Endodermal cell (in vitro differentiated cells): ENCODE measurements around the gene KIF26B. TPM values are rescaled to one million over a fixed set of nuclear protein-coding genes. Genes with fewer than 3 reads are reported as not detected.

Source experiments
- DNase-seq: peaks from one replicate; pipeline ENCODE4 v3.0.0-alpha.2; 2017
- H3K27ac ChIP-seq: 2 replicates; pipeline ENCODE4 v1.5.1; 2013; ENCODE audit warnings: mild to moderate bottlenecking, low read depth, low read length, moderate library complexity
- H3K27me3 ChIP-seq: 2 replicates; pipeline ENCODE4 v1.6.1; 2013; ENCODE audit warnings: mild to moderate bottlenecking, low read length, moderate library complexity; ENCODE audit not compliant: insufficient read depth, control insufficient read depth, poor library complexity, severe bottlenecking
- H3K36me3 ChIP-seq: 2 replicates; pipeline ENCODE4 v1.7.0; 2013; ENCODE audit warnings: mild to moderate bottlenecking, low read length, moderate library complexity; ENCODE audit not compliant: control insufficient read depth, insufficient read depth
- H3K4me1 ChIP-seq: one replicate; pipeline ENCODE4 v1.7.0; 2013; ENCODE audit warnings: low read length; ENCODE audit not compliant: control insufficient read depth, insufficient read depth
- H3K4me3 ChIP-seq: 2 replicates; pipeline ENCODE4 v1.5.1; 2013; ENCODE audit warnings: mild to moderate bottlenecking, low read length, moderate library complexity
- H3K9ac ChIP-seq: 2 replicates; pipeline ENCODE4 v1.6.1; 2013; ENCODE audit warnings: mild to moderate bottlenecking, low read length, moderate library complexity; ENCODE audit not compliant: poor library complexity, severe bottlenecking; ENCODE audit errors: extremely low read depth
- H3K9me3 ChIP-seq: 2 replicates; pipeline ENCODE4 v1.6.1; 2013; ENCODE audit warnings: mild to moderate bottlenecking, low read length, moderate library complexity; ENCODE audit not compliant: control insufficient read depth
- H3K27ac Mint-ChIP-seq: 2 replicates; pipeline ENCODE4 v1.8.0; 2020; ENCODE audit warnings: mixed read lengths
- H3K27me3 Mint-ChIP-seq: 2 replicates; pipeline ENCODE4 v1.8.0; 2021; ENCODE audit warnings: mild to moderate bottlenecking, mixed read lengths; ENCODE audit not compliant: insufficient read depth
- H3K36me3 Mint-ChIP-seq: 2 replicates; pipeline ENCODE4 v1.8.0; 2020; ENCODE audit warnings: low read depth, mixed read lengths
- H3K4me1 Mint-ChIP-seq: 2 replicates; pipeline ENCODE4 v1.8.0; 2020; ENCODE audit warnings: mixed read lengths
- H3K4me3 Mint-ChIP-seq: 2 replicates; pipeline ENCODE4 v1.8.0; 2020; ENCODE audit warnings: mild to moderate bottlenecking, moderate library complexity, mixed read lengths
- H3K9me3 Mint-ChIP-seq: 2 replicates; pipeline ENCODE4 v1.8.0; 2020; ENCODE audit warnings: mild to moderate bottlenecking, mixed read lengths
- WGBS, 2 experiments: methylation state at CpG; one replicate each; pipeline versions ENCODE4 v1.1.5 to v1.1.7; 2013; ENCODE audit warnings: missing lambda C conversion rate in 2 of 2, mixed read lengths in 1 of 2; ENCODE audit not compliant: insufficient coverage in 1 of 2, insufficient read length in 1 of 2; 5-methylcytosine and 5-hydroxymethylcytosine counted together
- total RNA-seq, 2 donors: library from RNA; stranded (reverse); fragmentation: NEBNext Ultra II Directional in 1 of 2; extraction: Animal tissue kit (Norgen Biotek cat#: 25700) in 1 of 2; gene quantifications; 2 replicates in 1 of 2; 3 replicates in 1 of 2; pipeline ENCODE4 v1.2.1, GENCODE V29; 2021
- TF ChIP-seq, protein P1 (sequence below): fragments of 200-600 bp; sonication (generic); conservative IDR thresholded peaks from 2 replicates; pipeline ENCODE4 v1.5.0; 2021; ENCODE audit warnings: antibody characterized with exemption, mild to moderate bottlenecking

The KIF26B gene
- total RNA-seq, 2 donors from 2014 or later = 12.3 to 21.0 TPM

DNA sequence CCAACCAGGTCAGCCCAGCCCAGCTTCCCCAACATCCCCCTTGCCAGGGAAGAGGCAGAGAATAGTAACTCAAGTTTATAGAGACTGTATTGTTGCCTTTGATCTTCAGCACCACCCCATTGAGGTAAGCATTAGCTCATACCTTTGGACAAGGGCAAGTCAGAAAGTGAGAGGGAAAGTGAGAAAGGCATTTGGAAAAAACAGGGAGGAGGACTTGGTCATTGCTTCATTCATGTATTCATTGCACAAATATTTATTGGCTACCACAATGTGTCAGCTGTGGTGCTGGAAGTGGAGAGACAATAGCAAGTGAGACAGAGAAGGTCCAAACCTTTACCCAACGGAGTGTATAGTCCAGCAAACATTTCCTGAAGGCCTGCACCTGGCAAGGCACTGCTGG, 561.2 kb downstream of the KIF26B start:
- H3K4me1 Mint-ChIP-seq = peaks cover 1% of the 10 kb centered on the region
- no peak overlapping the region for H3K4me3 Mint-ChIP-seq
- no peaks in the 10 kb centered on the region for H3K36me3 Mint-ChIP-seq
- DNase-seq = no peak
- Histone ChIP-seq H3K27ac (no peak overlapping the region), H3K36me3 (no peaks in the 10 kb centered on the region), H3K9ac (no peak overlapping the region), H3K27me3 (no peaks in the 10 kb centered on the region), H3K4me3 (no peak overlapping the region), H3K4me1 (no peaks in the 10 kb centered on the region), H3K9me3 (no peaks in the 10 kb centered on the region)
- WGBS, 2 experiments = 83 to 100% methylated on average over 1 of the region's 1 CpG
- TF ChIP-seq, protein P1, sequence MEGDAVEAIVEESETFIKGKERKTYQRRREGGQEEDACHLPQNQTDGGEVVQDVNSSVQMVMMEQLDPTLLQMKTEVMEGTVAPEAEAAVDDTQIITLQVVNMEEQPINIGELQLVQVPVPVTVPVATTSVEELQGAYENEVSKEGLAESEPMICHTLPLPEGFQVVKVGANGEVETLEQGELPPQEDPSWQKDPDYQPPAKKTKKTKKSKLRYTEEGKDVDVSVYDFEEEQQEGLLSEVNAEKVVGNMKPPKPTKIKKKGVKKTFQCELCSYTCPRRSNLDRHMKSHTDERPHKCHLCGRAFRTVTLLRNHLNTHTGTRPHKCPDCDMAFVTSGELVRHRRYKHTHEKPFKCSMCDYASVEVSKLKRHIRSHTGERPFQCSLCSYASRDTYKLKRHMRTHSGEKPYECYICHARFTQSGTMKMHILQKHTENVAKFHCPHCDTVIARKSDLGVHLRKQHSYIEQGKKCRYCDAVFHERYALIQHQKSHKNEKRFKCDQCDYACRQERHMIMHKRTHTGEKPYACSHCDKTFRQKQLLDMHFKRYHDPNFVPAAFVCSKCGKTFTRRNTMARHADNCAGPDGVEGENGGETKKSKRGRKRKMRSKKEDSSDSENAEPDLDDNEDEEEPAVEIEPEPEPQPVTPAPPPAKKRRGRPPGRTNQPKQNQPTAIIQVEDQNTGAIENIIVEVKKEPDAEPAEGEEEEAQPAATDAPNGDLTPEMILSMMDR = no peak
- H3K27me3 Mint-ChIP-seq = peaks cover 2% of the 10 kb centered on the region
- no peak overlapping the region for H3K27ac Mint-ChIP-seq
- no peaks in the 10 kb centered on the region for H3K9me3 Mint-ChIP-seq

DNA sequence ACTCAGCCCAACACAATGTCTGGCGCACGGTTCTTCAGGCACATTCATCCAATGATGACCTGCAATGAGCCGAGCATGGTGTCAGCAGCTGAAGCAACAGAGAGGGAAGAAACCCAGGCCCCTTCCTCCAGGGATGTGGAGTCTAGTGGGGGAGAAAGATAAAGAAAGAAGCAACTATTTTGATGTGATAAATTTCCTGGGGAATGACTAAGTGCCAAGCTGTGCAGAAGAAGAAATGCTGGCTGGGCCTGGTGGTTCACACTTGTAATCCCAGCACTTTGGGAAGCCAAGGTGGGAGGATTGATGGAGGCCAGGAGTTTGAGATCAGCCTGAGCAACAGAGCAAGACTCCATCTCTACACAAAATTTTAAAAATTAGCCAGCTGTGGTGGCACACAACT, 561.8 kb downstream of the KIF26B start:
- 85 to 95% methylated on average over 3 of the region's 3 CpGs for WGBS, 2 experiments
- TF ChIP-seq, protein P1 = no peak
- Histone ChIP-seq H3K9ac (no peak overlapping the region), H3K4me3 (no peak overlapping the region), H3K9me3 (no peaks in the 10 kb centered on the region), H3K36me3 (no peaks in the 10 kb centered on the region), H3K4me1 (no peaks in the 10 kb centered on the region), H3K27me3 (no peaks in the 10 kb centered on the region), H3K27ac (no peak overlapping the region)
- Mint-ChIP-seq H3K4me3 (no peak overlapping the region), H3K27me3 (no peaks in the 10 kb centered on the region), H3K36me3 (no peaks in the 10 kb centered on the region), H3K4me1 (no peaks in the 10 kb centered on the region), H3K9me3 (no peaks in the 10 kb centered on the region), H3K27ac (no peak overlapping the region)
- no peak for DNase-seq

DNA sequence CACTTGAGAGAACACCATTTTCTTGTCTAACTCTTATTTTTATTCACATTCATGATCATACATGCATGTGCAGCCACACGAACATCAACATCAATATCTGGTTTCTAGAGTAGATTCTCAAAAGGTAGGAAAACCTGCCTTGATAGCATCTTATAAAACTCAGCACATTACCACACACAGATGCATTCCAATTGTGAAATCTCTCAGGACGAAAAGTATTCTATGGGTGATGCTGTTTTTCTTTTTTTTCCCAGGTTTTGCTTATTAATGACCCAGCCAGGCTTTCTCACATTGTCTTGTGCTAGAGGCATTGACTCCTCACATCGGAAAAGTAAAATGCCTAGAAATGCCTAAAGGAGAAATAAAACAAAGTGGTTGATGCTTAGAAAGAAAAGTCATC, 562.8 kb downstream of the KIF26B start:
- Mint-ChIP-seq H3K27ac (no peak overlapping the region), H3K4me1 (no peaks in the 10 kb centered on the region), H3K9me3 (no peaks in the 10 kb centered on the region), H3K36me3 (no peaks in the 10 kb centered on the region), H3K4me3 (no peak overlapping the region), H3K27me3 (no peaks in the 10 kb centered on the region)
- no peak overlapping the region for H3K27ac ChIP-seq
- H3K4me3 ChIP-seq = no peak overlapping the region
- TF ChIP-seq, protein P1 = no peak
- WGBS, 2 experiments = 85 to 89% methylated on average over 1 to 3 of the region's 3 CpGs
- H3K9me3 ChIP-seq = no peaks in the 10 kb centered on the region
- no peaks in the 10 kb centered on the region for H3K36me3 ChIP-seq
- no peak overlapping the region for H3K9ac ChIP-seq
- H3K27me3 ChIP-seq = no peaks in the 10 kb centered on the region
- DNase-seq = no peak
- H3K4me1 ChIP-seq = no peaks in the 10 kb centered on the region
